Duodenal mucosa (tissue), 2 donors: ENCODE measurements around the gene GMEB1.
"Not testable (repeated sequence)": the region's sequence is repeated elsewhere in the genome, so short reads cannot be mapped to it uniquely, and the experiment has no call there.

Experiments
- H3K27ac ChIP-seq: one replicate; pipeline ENCODE4 v1.7.0; 2013; ENCODE audit warnings: low read depth, low read length
- H3K27me3 ChIP-seq, 2 donors: one replicate each; pipeline ENCODE4 v1.7.0; 2013; ENCODE audit warnings: low read length in 2 of 2, control low read depth in 1 of 2; ENCODE audit not compliant: insufficient read depth in 2 of 2, control insufficient read depth in 1 of 2
- H3K36me3 ChIP-seq, 2 donors: one replicate each; pipeline ENCODE4 v1.7.0; 2013; ENCODE audit warnings: low read length in 2 of 2, control low read depth in 1 of 2; ENCODE audit not compliant: insufficient read depth in 2 of 2, control insufficient read depth in 1 of 2
- H3K4me1 ChIP-seq, 2 donors: one replicate each; pipeline ENCODE4 v1.7.0; 2013; ENCODE audit warnings: low read length in 2 of 2, control low read depth in 1 of 2; ENCODE audit not compliant: insufficient read depth in 2 of 2, control insufficient read depth in 1 of 2
- H3K4me3 ChIP-seq, 2 donors: one replicate each; pipeline ENCODE4 v1.7.0; 2013; ENCODE audit warnings: low read length in 2 of 2, low read depth in 1 of 2
- H3K9ac ChIP-seq, 2 donors: one replicate each; pipeline ENCODE4 v1.7.0; 2013; ENCODE audit warnings: low read length in 2 of 2, low read depth in 1 of 2
- H3K9me3 ChIP-seq, 2 donors: one replicate each; pipeline ENCODE4 v1.7.0; 2013; ENCODE audit warnings: low read length in 2 of 2, control low read depth in 1 of 2; ENCODE audit not compliant: control insufficient read depth in 1 of 2

The GMEB1 gene, protein sequence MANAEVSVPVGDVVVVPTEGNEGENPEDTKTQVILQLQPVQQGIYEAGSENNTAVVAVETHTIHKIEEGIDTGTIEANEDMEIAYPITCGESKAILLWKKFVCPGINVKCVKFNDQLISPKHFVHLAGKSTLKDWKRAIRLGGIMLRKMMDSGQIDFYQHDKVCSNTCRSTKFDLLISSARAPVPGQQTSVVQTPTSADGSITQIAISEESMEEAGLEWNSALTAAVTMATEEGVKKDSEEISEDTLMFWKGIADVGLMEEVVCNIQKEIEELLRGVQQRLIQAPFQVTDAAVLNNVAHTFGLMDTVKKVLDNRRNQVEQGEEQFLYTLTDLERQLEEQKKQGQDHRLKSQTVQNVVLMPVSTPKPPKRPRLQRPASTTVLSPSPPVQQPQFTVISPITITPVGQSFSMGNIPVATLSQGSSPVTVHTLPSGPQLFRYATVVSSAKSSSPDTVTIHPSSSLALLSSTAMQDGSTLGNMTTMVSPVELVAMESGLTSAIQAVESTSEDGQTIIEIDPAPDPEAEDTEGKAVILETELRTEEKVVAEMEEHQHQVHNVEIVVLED

DNA sequence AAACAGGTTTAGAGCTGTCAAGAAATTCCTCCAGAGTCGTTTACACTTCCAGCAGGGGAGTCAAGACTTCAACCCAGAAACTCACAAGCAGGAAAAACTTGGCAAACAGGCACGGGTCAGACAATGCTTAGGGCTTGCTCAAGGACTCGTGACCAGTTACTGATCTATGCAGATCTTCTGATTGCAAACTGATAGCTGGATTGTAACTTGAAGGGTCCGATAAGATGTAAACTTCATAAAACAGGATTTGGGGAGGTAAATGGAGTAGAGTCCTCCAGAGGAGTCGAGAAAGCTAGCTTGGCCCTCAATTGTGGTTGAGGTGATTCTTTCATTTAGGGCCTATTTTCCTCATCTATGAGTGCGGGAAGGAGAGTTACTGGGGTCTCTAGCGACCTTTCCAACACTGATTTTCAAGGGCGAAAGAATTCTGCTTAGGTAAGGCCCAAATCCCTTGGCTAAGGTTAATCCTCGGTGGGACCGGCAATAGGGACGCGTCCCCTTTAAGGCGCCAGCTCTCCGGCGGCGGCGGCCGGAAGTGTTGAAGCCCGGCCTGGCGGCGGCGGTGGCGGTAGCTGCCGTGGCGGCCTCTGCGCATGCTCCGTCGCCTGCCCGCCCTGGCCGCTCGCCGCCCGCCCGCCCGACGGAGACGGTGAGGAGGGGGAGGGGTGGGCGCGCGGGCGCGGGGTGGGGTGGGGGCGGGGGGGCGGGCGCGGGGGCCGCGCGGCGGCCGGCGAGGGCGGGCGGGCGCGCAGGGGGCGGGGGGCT lies at the start of gene GMEB1:
TSS of gene GMEB1 (plus strand) at position 594 of the 765 bp plus-strand sequence. CDS start 14,829 bp downstream, outside the sequence.
- H3K36me3 ChIP-seq: no peaks in the 10 kb centered on the region
- peaks cover 4 to 6% of the 10 kb centered on the region in 2 donors for H3K4me1 ChIP-seq
- H3K27me3 ChIP-seq: no peaks in the 10 kb centered on the region
- peak within 1 kb of the TSS; percentile 84 to 94 for H3K9ac ChIP-seq
- H3K9me3 ChIP-seq: no peaks in the 10 kb centered on the region
- H3K27ac ChIP-seq: peak within 1 kb of the TSS; percentile 84
- H3K4me3 ChIP-seq: peak within 1 kb of the TSS; percentile 77 to 97

DNA sequence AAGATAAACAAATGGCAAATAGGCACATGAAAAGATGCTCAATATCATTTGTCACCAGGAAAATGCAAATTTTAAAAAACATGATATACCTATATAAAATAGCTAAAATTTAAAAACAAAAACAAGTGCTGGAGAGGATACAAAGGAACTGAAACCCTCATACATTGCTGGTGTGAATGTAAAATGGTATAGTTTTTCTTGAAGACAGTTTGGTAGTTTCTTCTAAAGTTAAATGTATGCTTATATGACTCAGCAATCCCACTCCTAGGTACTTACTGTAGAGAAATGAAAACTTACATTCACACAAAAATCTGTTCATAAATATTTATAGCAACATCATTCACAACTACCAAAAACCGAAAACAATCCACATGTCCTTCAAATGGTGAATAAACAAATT lies 36.9 kb upstream of the GMEB1 start:
- Histone ChIP-seq H3K36me3 (peaks cover 0 to 2% of the 10 kb centered on the region in 2 donors), H3K9me3 (no peaks in the 10 kb centered on the region), H3K9ac (no peak overlapping the region), H3K27ac (no peak overlapping the region), H3K27me3 (no peaks in the 10 kb centered on the region), H3K4me1 (no peaks in the 10 kb centered on the region), H3K4me3 (no peak overlapping the region)

DNA sequence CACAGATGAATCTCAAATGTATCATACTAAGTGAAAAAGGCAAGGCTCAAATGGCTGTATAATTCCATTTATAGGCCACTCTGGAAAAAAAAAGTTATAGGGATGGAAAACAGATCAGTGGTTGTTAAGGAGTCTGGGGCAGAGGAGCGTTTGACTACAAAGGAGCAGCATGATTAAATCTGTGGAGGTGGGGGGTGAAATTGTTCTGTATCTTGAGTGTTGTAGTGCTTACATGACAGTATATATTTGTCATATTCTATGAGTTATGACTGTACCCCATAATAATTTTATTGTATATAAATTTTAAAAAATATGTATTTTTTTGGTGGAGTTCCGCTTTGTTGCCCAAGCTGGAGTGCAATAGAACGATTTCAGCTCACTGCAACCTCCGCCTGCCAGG lies 36.0 kb upstream of the GMEB1 start:
- Histone ChIP-seq H3K4me1 (no peaks in the 10 kb centered on the region), H3K27ac (no peak overlapping the region), H3K9ac (no peak overlapping the region), H3K27me3 (no peaks in the 10 kb centered on the region), H3K4me3 (no peak overlapping the region), H3K9me3 (no peaks in the 10 kb centered on the region), H3K36me3 (peaks cover 0 to 3% of the 10 kb centered on the region in 2 donors)

DNA sequence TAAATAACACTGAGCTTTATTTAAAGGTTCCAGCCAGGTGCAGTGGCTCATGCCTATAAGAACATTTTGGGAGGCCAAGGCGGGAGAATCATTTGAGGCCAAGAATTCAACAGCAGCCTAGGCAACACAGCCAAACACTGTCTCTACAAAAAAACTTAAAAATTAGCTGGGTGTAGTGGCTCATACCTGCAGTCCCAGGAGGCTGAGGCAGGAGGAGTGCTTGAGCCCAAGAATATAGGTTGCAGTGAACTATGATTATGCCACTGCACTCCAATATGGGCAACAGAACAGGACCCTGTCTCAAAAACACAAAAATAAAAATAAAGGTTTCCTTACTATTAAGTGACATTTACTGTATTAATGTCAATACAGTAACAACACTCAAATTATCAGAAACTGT lies 27.8 kb upstream of the GMEB1 start:
- Histone ChIP-seq H3K27me3 (no peaks in the 10 kb centered on the region), H3K27ac (no peak overlapping the region), H3K9me3 (no peaks in the 10 kb centered on the region), H3K4me3 (no peak overlapping the region), H3K9ac (no peak overlapping the region), H3K4me1 (peaks cover 16 to 18% of the 10 kb centered on the region in 2 donors), H3K36me3 (peaks cover 0 to 3% of the 10 kb centered on the region in 2 donors)

DNA sequence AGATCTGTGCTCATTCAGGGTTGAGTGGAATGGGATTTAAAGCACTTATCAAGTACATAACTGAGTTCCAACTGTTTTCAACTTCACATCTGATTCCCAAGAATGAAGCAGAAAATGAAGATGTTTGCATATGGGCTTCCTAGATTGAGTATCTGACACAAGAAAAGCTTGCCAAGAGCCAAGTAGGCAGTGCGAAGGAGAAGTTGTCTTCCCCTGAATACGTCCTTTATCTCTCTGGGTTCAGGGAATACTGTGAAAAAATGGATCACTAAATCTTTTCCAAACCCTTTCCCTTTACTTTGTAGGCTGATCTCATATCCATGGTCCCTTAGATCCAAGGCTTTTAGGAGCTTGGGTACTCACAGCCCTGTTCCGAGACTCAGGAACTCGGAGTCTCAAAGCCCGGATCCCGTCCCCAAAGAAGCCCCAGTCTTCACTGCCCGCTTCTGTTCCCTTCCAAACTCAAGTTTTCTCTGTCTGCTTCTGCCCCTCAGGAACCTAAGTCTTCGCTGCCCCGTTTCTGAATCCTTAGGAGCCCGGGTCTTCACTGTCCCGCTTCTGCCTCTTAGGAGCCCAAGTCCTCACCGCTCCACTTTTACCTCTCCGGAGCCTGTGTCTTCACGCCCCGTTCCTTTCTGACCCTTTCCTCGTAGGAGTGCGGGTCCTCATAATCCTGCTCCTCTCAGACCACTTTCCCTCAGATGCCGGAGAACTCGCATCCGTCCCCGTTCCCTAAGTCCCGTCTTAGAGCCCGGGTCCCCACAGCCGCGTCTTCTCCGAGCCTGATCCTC lies 26.3 kb upstream of the GMEB1 start:
- no peaks in the 10 kb centered on the region for H3K9me3 ChIP-seq
- H3K9ac ChIP-seq: peak overlapping the region; percentile 96 to 98
- H3K4me1 ChIP-seq: peaks cover 18 to 22% of the 10 kb centered on the region in 2 donors
- peak overlapping the region; percentile 91 to 96 for H3K4me3 ChIP-seq
- H3K27ac ChIP-seq: peak overlapping the region; percentile 67
- H3K36me3 ChIP-seq: no peaks in the 10 kb centered on the region
- no peaks in the 10 kb centered on the region for H3K27me3 ChIP-seq

DNA sequence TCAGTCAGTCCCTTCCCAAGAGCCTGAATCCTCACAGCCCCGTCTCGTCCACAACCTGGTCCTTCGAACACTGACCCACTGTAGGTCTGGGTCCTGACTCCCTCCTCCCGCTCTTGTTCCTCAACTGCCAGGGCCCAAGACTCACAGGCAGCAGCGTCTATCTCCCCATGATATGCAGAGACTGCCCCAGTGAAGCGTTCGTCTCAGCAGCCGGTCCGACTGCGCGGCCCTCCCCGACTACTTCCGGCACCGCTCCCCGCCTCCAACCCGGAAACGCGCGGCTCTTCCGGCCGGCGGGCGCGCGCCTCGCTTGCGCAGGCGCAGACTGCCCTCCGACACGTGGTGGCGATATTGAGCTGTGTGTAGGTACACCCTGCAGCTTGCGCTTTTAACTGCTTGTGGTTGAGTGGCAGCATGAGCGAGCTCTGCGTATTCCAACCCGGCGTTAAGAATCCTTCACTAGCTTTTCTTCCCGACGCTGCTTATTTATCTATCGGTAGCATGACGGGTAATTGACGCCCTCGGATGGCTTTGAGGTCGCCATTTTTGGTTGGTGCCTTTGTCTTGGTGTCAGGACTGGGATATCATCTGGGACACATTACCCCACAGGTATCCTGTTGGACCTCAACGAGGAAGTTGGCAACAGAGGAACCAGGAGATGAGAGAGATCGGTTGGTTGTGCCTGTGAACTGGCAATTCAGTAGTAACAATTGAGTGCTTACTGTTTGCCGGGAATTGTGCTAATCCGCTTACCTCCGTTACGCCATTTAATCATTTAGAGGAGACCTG lies 25.5 kb upstream of the GMEB1 start, which contains the start of gene TAF12:
TSS of gene TAF12 (minus strand) at position 221 of the 789 bp plus-strand sequence. CDS start 20,986 bp downstream, outside the sequence.
- H3K9me3 ChIP-seq: no peaks in the 10 kb centered on the region
- peaks cover 26 to 28% of the 10 kb centered on the region in 2 donors for H3K4me1 ChIP-seq
- H3K9ac ChIP-seq: peak within 1 kb of the TSS; percentile 96 to 98
- peak within 1 kb of the TSS; percentile 93 for H3K27ac ChIP-seq
- H3K36me3 ChIP-seq: no peaks in the 10 kb centered on the region
- no peaks in the 10 kb centered on the region for H3K27me3 ChIP-seq
- peak within 1 kb of the TSS; percentile 91 to 96 for H3K4me3 ChIP-seq

DNA sequence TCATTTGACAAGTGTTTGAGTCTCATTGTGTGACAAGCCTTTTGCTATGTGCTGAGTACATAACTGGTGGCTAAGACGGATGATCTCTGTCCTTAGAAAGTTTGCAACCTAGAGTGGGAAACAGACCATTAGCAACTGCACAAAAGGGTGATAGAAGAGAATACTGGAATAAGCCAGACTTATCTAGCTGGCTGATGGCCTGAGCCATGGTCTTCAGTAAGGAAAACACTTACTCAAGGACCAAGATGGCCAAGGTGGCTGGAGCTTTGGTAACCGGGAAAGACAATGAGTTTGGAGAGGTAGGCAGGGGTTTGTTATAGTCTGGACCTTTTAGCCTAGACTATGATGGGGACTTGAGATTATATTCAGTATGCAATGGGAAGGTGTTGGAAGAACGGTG lies 24.1 kb upstream of the GMEB1 start:
- no peaks in the 10 kb centered on the region for H3K9me3 ChIP-seq
- H3K36me3 ChIP-seq: no peaks in the 10 kb centered on the region
- peak overlapping the region in 1 of 2 donors; percentile 91 for H3K4me3 ChIP-seq
- H3K27me3 ChIP-seq: no peaks in the 10 kb centered on the region
- H3K27ac ChIP-seq: no peak overlapping the region
- H3K9ac ChIP-seq: peak overlapping the region; percentile 22 to 96
- H3K4me1 ChIP-seq: peaks cover 26 to 32% of the 10 kb centered on the region in 2 donors

DNA sequence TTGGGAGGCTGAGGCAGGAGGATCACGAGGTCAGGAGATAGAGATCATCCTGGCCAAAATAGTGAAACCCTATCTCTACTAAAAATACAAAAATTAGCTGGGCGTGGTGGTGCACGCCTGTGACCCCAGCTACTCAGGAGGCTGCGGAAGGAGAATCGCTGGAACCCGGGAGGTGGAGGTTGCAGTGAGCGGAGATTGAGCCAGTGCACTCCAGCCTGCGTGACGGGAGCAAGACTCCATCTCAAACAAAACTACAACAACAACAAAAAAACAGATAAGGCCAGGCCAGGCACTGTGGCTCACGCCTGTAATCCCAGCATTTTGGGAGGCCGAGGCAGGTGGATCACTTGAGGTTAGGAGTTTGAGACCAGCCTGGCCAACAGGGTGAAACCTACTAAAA lies 23.2 kb upstream of the GMEB1 start:
- not testable (repeated sequence) for H3K27ac ChIP-seq, H3K4me3 ChIP-seq, H3K9ac ChIP-seq, H3K36me3 ChIP-seq, H3K9me3 ChIP-seq, H3K27me3 ChIP-seq
- H3K4me1 ChIP-seq: peaks cover 26 to 32% of the 10 kb centered on the region in 2 donors

DNA sequence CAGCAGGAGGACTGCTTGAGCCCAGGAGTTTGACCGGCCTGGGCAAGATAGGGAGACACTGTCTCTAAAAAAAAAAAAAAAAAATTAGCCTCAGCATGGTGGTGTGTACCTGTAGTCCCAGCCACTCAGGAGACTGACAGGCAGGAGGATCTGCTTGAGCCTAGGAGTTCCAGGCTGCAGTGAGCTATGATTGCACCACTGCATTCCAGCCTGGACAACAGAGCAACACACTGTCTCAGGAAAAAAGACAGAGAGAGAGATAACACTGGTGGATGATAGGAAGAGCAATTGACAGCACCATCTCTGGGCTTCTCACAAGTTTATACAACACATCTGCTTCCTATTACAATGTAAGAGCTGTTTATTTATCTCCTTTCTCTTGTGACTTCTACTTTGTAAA lies 22.5 kb upstream of the GMEB1 start:
- Histone ChIP-seq H3K27ac (no peak overlapping the region), H3K4me1 (peaks cover 26 to 32% of the 10 kb centered on the region in 2 donors), H3K4me3 (no peak overlapping the region), H3K9me3 (no peaks in the 10 kb centered on the region), H3K36me3 (no peaks in the 10 kb centered on the region), H3K9ac (no peak overlapping the region), H3K27me3 (no peaks in the 10 kb centered on the region)
